ENCODE measurements around the gene RHOXF1.
"Not testable (repeated sequence)": the region's sequence is repeated elsewhere in the genome, so short reads cannot be mapped to it uniquely, and the experiment has no call there.

The RHOXF1 gene

DNA sequence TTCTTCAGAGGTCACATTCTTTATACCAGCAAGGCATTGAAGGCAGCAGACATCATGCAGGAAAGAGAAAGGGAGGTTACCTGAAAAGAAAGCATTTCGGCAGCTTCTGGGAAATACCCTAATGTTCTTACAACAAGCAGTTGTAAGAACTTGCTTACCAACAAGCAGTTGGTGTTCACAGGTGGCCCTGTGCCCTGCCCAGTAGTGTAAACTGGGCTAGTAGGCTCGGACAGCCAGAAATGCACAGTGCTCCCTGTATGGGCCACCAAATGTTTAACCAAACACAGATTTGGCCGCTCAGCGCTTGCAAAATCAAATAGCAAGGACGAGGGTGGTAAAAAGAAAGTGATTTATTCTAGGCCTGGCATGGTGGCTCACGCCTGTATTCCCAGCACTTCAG lies 20.4 kb upstream of the RHOXF1 start:
- Histone ChIP-seq H3K9me3 (ENCODE audit: insufficient read depth, low read depth, low read length) (no peaks in the 10 kb centered on the region), H3K4me1 (ENCODE audit: insufficient read depth, low read length) (peaks cover 4% of the 10 kb centered on the region), H3K27me3 (ENCODE audit: insufficient read depth, low read length) (no peaks in the 10 kb centered on the region), H3K4me3 (ENCODE audit: low read length) (no peak overlapping the region), H3K9ac (ENCODE audit: low read depth, low read length) (no peak overlapping the region), H3K27ac (ENCODE audit: low read length) (no peak overlapping the region), H3K36me3 (ENCODE audit: insufficient read depth, low read depth, low read length) (no peaks in the 10 kb centered on the region)

- not testable (repeated sequence) for H3K9me3 ChIP-seq (ENCODE audit: insufficient read depth, low read depth, low read length); H3K4me3 ChIP-seq (ENCODE audit: low read length); H3K9ac ChIP-seq (ENCODE audit: low read depth, low read length); H3K27ac ChIP-seq (ENCODE audit: low read length); H3K36me3 ChIP-seq (ENCODE audit: insufficient read depth, low read depth, low read length); H3K4me1 ChIP-seq (ENCODE audit: insufficient read depth, low read length); H3K27me3 ChIP-seq (ENCODE audit: insufficient read depth, low read length)
These were observed 12.7 kb upstream of the RHOXF1 start for GRCh38 chrX:120128306-120128846.

DNA sequence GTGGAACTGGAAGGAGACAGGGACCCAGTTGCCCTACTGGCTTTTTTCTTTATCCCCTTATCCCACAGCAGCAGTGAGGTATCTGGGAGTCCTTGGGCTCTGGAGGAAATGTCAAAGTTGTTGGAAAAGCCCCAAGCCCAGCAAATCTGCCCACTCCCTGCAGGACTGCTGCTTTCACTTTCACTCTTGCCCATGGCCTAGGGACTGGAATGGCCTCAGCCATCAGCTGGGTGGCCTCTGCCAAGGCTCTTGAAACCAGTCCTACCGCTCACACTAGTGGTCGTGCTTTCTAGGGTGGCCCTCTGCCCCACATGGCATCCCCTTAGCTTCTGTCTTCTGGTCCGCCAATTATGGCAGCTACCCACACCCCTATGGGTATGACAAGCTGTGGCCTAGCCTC lies 9.7 kb upstream of the RHOXF1 start:
- Histone ChIP-seq H3K9me3 (ENCODE audit: insufficient read depth, low read depth, low read length) (no peaks in the 10 kb centered on the region), H3K27ac (ENCODE audit: low read length) (no peak overlapping the region), H3K4me3 (ENCODE audit: low read length) (no peak overlapping the region), H3K27me3 (ENCODE audit: insufficient read depth, low read length) (no peaks in the 10 kb centered on the region), H3K9ac (ENCODE audit: low read depth, low read length) (no peak overlapping the region), H3K4me1 (ENCODE audit: insufficient read depth, low read length) (no peaks in the 10 kb centered on the region; the same call in 1 of the 2 replicates), H3K36me3 (ENCODE audit: insufficient read depth, low read depth, low read length) (no peaks in the 10 kb centered on the region)

- Histone ChIP-seq H3K36me3 (ENCODE audit: insufficient read depth, low read depth, low read length) (no peaks in the 10 kb centered on the region), H3K4me1 (ENCODE audit: insufficient read depth, low read length) (no peaks in the 10 kb centered on the region; the same call in 1 of the 2 replicates), H3K4me3 (ENCODE audit: low read length) (no peak overlapping the region), H3K9me3 (ENCODE audit: insufficient read depth, low read depth, low read length) (no peaks in the 10 kb centered on the region), H3K27ac (ENCODE audit: low read length) (no peak overlapping the region), H3K9ac (ENCODE audit: low read depth, low read length) (no peak overlapping the region), H3K27me3 (ENCODE audit: insufficient read depth, low read length) (no peaks in the 10 kb centered on the region)
These were observed 4.5 kb upstream of the RHOXF1 start for GRCh38 chrX:120120223-120120622.

DNA sequence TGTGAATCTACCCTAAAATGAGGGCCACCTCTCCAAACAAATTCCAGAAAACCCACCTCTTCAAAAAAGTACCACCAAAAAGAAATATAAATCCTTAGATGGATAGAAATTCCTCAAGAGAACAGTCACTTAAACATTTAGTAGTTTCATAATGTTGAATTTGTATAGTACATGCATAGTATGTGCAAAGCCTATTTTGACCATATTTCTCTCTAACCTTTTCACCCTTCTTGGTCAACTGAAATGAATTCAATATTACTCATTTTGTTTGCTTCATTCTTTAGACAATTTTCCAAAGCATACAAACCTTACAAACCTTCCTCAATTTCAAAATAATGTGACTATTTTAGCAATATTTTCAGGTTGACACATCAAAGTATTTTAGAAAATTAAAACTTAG lies 4.1 kb downstream of the RHOXF1 start:
- Histone ChIP-seq H3K36me3 (ENCODE audit: insufficient read depth, low read depth, low read length) (no peaks in the 10 kb centered on the region), H3K4me3 (ENCODE audit: low read length) (no peak overlapping the region), H3K4me1 (ENCODE audit: insufficient read depth, low read length) (no peaks in the 10 kb centered on the region), H3K27ac (ENCODE audit: low read length) (no peak overlapping the region), H3K27me3 (ENCODE audit: insufficient read depth, low read length) (no peaks in the 10 kb centered on the region), H3K9me3 (ENCODE audit: insufficient read depth, low read depth, low read length) (no peaks in the 10 kb centered on the region), H3K9ac (ENCODE audit: low read depth, low read length) (no peak overlapping the region)

- Histone ChIP-seq H3K27me3 (ENCODE audit: insufficient read depth, low read length) (no peaks in the 10 kb centered on the region), H3K4me1 (ENCODE audit: insufficient read depth, low read length) (no peaks in the 10 kb centered on the region), H3K4me3 (ENCODE audit: low read length) (no peak overlapping the region), H3K9me3 (ENCODE audit: insufficient read depth, low read depth, low read length) (no peaks in the 10 kb centered on the region), H3K9ac (ENCODE audit: low read depth, low read length) (no peak overlapping the region), H3K27ac (ENCODE audit: low read length) (no peak overlapping the region), H3K36me3 (ENCODE audit: insufficient read depth, low read depth, low read length) (no peaks in the 10 kb centered on the region)
These were observed 6.3 kb downstream of the RHOXF1 start for GRCh38 chrX:120109378-120109777.

DNA sequence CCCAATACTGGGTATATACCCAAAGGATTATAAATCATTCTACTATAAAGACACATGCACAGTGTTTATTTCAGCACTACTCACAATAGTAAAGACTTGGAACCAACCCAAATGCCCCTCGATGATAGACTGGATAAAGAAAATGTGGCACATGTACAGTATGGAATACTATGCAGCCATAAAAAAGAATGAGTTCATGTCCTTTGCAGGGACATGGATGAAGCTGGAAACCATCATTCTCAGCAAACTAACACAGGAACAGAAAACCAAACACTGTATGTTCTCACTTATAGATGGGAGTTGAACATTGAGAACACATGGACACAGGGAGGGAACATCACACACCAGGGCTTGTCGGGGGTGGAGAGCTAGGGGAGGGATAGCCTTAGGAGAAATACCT lies 11.0 kb downstream of the RHOXF1 start:
- H3K4me3 ChIP-seq (ENCODE audit: low read length); H3K36me3 ChIP-seq (ENCODE audit: insufficient read depth, low read depth, low read length); H3K4me1 ChIP-seq (ENCODE audit: insufficient read depth, low read length); H3K27me3 ChIP-seq (ENCODE audit: insufficient read depth, low read length); H3K9me3 ChIP-seq (ENCODE audit: insufficient read depth, low read depth, low read length); H3K27ac ChIP-seq (ENCODE audit: low read length); H3K9ac ChIP-seq (ENCODE audit: low read depth, low read length): not testable (repeated sequence)

GRCh38 chrX:120101057-120101456 lies 14.7 kb downstream of the RHOXF1 start:
- not testable (repeated sequence) for H3K27ac ChIP-seq (ENCODE audit: low read length); H3K4me3 ChIP-seq (ENCODE audit: low read length); H3K4me1 ChIP-seq (ENCODE audit: insufficient read depth, low read length); H3K36me3 ChIP-seq (ENCODE audit: insufficient read depth, low read depth, low read length); H3K27me3 ChIP-seq (ENCODE audit: insufficient read depth, low read length); H3K9ac ChIP-seq (ENCODE audit: low read depth, low read length); H3K9me3 ChIP-seq (ENCODE audit: insufficient read depth, low read depth, low read length)

GRCh38 chrX:120090208-120090607 lies 25.5 kb downstream of the RHOXF1 start:
- H3K27ac ChIP-seq (ENCODE audit: low read length): no peak overlapping the region
- peaks cover 4% of the 10 kb centered on the region; the same call in 1 of the 2 replicates for H3K4me1 ChIP-seq (ENCODE audit: insufficient read depth, low read length)
- no peak overlapping the region for H3K4me3 ChIP-seq (ENCODE audit: low read length)

DNA sequence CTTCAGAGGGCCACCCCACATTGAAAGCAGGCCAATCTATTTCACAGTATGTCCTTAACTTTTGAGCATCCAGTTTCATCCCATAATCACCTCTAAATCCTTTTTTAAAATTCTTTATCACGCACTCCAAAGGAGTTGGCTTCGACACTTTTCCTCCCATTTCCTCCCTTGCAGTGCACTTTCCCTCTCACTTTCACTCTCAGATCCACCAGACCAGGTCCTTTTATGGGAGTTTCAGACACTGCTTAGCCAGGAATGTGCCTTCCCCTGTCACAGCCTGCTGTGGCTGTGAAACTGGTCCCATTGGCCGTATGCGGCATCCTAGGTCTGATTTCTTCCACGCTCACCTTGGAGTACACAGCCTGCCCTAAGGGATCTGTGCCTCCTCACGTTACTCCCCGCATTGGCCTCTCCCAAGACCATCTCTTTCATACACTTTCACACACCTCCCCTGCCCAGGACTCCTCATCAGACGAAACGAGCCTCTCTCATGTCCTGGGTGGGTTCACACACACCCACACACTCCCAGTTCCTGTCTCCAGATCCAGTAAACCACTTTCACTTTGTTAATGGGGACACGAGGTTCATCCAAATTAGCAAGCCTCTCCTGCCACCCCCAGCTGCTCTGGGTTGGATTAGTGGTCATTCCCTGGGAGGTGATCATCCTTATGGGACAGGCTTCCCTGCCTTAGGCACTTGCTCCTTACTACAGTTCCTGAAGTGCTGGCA lies 28.3 kb downstream of the RHOXF1 start:
- Histone ChIP-seq H3K9me3 (ENCODE audit: insufficient read depth, low read depth, low read length) (no peaks in the 10 kb centered on the region), H3K27ac (ENCODE audit: low read length) (no peak overlapping the region), H3K4me3 (ENCODE audit: low read length) (no peak overlapping the region), H3K36me3 (ENCODE audit: insufficient read depth, low read depth, low read length) (no peaks in the 10 kb centered on the region), H3K27me3 (ENCODE audit: insufficient read depth, low read length) (no peaks in the 10 kb centered on the region), H3K9ac (ENCODE audit: low read depth, low read length) (no peak overlapping the region), H3K4me1 (ENCODE audit: insufficient read depth, low read length) (peaks cover 4% of the 10 kb centered on the region; the same call in 1 of the 2 replicates)

More at GRCh38 chrX:120090208-120090607, 25.5 kb downstream of the RHOXF1 start:
- H3K27me3 ChIP-seq (ENCODE audit: insufficient read depth, low read length): no peaks in the 10 kb centered on the region
- H3K36me3 ChIP-seq (ENCODE audit: insufficient read depth, low read depth, low read length): no peaks in the 10 kb centered on the region
- H3K9ac ChIP-seq (ENCODE audit: low read depth, low read length): no peak overlapping the region
- H3K9me3 ChIP-seq (ENCODE audit: insufficient read depth, low read depth, low read length): no peaks in the 10 kb centered on the region

DNA sequence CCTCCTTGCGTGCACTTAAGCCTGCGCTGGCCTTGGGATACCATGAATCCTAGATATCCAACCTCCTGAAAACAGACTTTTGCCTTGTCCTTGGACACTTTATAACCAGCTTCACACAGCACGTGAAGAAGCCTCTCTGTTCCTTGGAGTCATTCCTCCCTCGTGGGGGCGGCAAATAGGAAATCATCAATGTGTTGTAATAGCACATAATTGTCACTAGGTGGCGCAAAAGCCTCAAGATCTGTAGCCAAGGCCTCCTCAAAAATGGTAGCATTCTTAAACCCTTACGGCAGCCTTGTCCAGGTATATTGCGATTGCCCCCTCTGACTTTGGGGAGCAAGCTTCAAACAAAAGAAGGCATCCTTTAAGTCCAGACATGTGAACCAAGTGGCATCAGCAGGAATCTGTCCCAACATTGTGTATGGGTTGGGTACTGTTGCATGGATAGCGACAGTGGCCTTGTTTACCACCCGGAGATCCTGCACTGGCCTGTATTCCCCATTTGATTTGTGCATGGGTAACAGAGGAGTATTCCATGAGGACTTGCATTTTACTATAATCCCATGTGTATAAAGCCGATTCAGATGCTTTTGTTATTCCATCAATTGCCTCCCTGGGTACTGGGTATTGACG lies 30.0 kb downstream of the RHOXF1 start:
- H3K9me3 ChIP-seq (ENCODE audit: insufficient read depth, low read depth, low read length); H3K9ac ChIP-seq (ENCODE audit: low read depth, low read length); H3K27me3 ChIP-seq (ENCODE audit: insufficient read depth, low read length); H3K4me3 ChIP-seq (ENCODE audit: low read length); H3K36me3 ChIP-seq (ENCODE audit: insufficient read depth, low read depth, low read length); H3K4me1 ChIP-seq (ENCODE audit: insufficient read depth, low read length); H3K27ac ChIP-seq (ENCODE audit: low read length): not testable (repeated sequence)

DNA sequence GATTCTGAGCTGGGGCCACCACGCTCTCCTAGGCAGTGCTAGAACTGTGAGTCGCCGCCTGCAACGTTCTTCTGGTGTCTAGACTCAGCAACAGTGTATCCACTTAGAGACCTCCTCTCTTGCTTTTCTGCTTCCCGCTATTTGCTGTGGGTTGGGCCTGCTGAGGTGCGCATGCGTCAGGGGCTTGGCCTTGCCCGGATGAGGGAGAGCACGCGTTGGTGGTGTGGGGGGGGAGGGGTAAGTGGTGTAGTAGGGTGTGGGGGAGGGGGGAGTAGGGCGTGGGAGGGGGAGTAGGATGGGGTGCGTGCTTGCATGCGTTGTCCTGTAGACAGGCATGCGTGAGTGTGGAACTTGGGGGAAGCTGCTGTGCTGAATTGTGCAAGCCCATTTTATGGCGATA lies 38.1 kb downstream of the RHOXF1 start, which contains the start of gene RHOXF2B:
TSS of gene RHOXF2B (minus strand) at position 101 of the 400 bp plus-strand sequence. CDS start 138 bp downstream, outside the sequence.
- H3K4me3 ChIP-seq (ENCODE audit: low read length); H3K36me3 ChIP-seq (ENCODE audit: insufficient read depth, low read depth, low read length); H3K9ac ChIP-seq (ENCODE audit: low read depth, low read length); H3K4me1 ChIP-seq (ENCODE audit: insufficient read depth, low read length); H3K9me3 ChIP-seq (ENCODE audit: insufficient read depth, low read depth, low read length); H3K27me3 ChIP-seq (ENCODE audit: insufficient read depth, low read length); H3K27ac ChIP-seq (ENCODE audit: low read length): not testable (repeated sequence)

Data from iPS-20b (cell line).